Small intestine (tissue), 16 donors: ENCODE measurements around the gene AP1M2. TPM values are rescaled to one million over a fixed set of nuclear protein-coding genes. Genes with fewer than 3 reads are reported as not detected.

Experiments used
- DNase-seq, 2 donors: peaks; one replicate each; pipeline versions ENCODE4 v3.0.0 to v3.0.0-alpha.2; 2013
- FAIRE-seq: peaks from 2 replicates; lab custom pipeline; 2012; peaks lifted over from hg19 to GRCh38; lab: Jason Lieb, UNC
- H3K27ac ChIP-seq, 3 donors: one replicate each; pipeline ENCODE4 v1.5.1; 2013; ENCODE audit warnings: low read length in 2 of 3, mild to moderate bottlenecking in 2 of 3, control low read depth in 1 of 3, inconsistent platforms in 1 of 3, low read depth in 1 of 3, moderate library complexity in 1 of 3
- H3K27me3 ChIP-seq, 3 donors: one replicate each; pipeline ENCODE4 v1.6.1; 2013; ENCODE audit warnings: low read length in 3 of 3, inconsistent platforms in 1 of 3; ENCODE audit not compliant: control insufficient read depth in 3 of 3, insufficient read depth in 3 of 3
- H3K36me3 ChIP-seq, 3 donors: one replicate each; pipeline ENCODE4 v1.6.1; 2013; ENCODE audit warnings: low read length in 3 of 3, inconsistent platforms in 1 of 3, low read depth in 1 of 3, mild to moderate bottlenecking in 1 of 3, moderate library complexity in 1 of 3; ENCODE audit not compliant: control insufficient read depth in 3 of 3, insufficient read depth in 2 of 3
- H3K4me1 ChIP-seq, 3 donors: one replicate each; pipeline ENCODE4 v1.6.1; 2013; ENCODE audit warnings: low read length in 2 of 3, inconsistent platforms in 1 of 3, low read depth in 1 of 3, mild to moderate bottlenecking in 1 of 3, moderate library complexity in 1 of 3; ENCODE audit not compliant: control insufficient read depth in 3 of 3, insufficient read depth in 2 of 3
- H3K4me3 ChIP-seq, 3 donors: one replicate each; pipeline ENCODE4 v1.5.1; 2013; ENCODE audit warnings: low read length in 3 of 3, control low read depth in 1 of 3, inconsistent platforms in 1 of 3, low read depth in 1 of 3, mild to moderate bottlenecking in 1 of 3, moderate library complexity in 1 of 3
- H3K9me3 ChIP-seq, 2 donors: one replicate each; pipeline ENCODE4 v1.6.1; 2013; ENCODE audit warnings: low read depth in 1 of 2, low read length in 1 of 2; ENCODE audit not compliant: control insufficient read depth in 2 of 2, insufficient read depth in 1 of 2
- WGBS, 3 donors: extraction: QIAGEN DNeasy Blood & Tissue Kit; methylation state at CpG; one replicate each; pipeline ENCODE4 v1.1.7; 2013; 5-methylcytosine and 5-hydroxymethylcytosine counted together
- long read RNA-seq, 10 donors: transcript quantifications; one replicate each; lab custom pipeline, GENCODE V29; 2026
- polyA plus RNA-seq, 4 donors: library from polyadenylated mRNA; stranded (reverse) in 3 of 4; unstranded in 1 of 4; fragments of 200-250 nt in 3 of 4; fragments of 120-200 nt in 1 of 4; gene quantifications; one replicate each; pipeline versions ENCODE4 v1.2.1 to v1.2.3, GENCODE V29; 2013
- donor health status: healthy with polysubstance abuse.
- donor health status: control.
- donor health status: control.
- donor health status: Bipolar disorder and iron deficiency.
- donor health status: healthy.

The AP1M2 gene
- 100 to 1,000 TPM in 2 of 4 donors, 10 to 100 TPM in 2; 85.5 to 238 (median 99.7) TPM for polyA plus RNA-seq
- long read RNA-seq, donor 1: 0 reads
- long read RNA-seq, donor 2, transcript AP1M2-201 (12 exons, 1,749 nt): major isoform, 7 of 10 reads
- long read RNA-seq, donor 2, partial matches to known transcripts: 0 of 10 reads
- long read RNA-seq, donor 2, other reads (novel, unspliced or antisense): 0 of 10 reads
- long read RNA-seq, donor 3, transcript AP1M2-201 (12 exons, 1,749 nt): major isoform, 12 of 25 reads
- long read RNA-seq, donor 3, partial matches to known transcripts: 13 of 25 reads
- long read RNA-seq, donor 3, other reads (novel, unspliced or antisense): 0 of 25 reads
- long read RNA-seq, donor 4, partial matches to known transcripts: 0 of 2 reads
- long read RNA-seq, donor 4, other reads (novel, unspliced or antisense): 0 of 2 reads
- long read RNA-seq, donor 5, partial matches to known transcripts: 0 of 1 reads
- long read RNA-seq, donor 5, other reads (novel, unspliced or antisense): 0 of 1 reads
- long read RNA-seq, donor 6, transcript AP1M2-201 (12 exons, 1,749 nt): major isoform, 11 of 21 reads
- long read RNA-seq, donor 6, partial matches to known transcripts: 6 of 21 reads
- long read RNA-seq, donor 6, other reads (novel, unspliced or antisense): 0 of 21 reads
- long read RNA-seq, donor 7: 0 reads
- long read RNA-seq, donor 8: 0 reads
- long read RNA-seq, donor 9, partial matches to known transcripts: 0 of 3 reads
- long read RNA-seq, donor 9, other reads (novel, unspliced or antisense): 0 of 3 reads
- long read RNA-seq, donor 10, transcript AP1M2-201 (12 exons, 1,749 nt): major isoform, 17 of 34 reads
- long read RNA-seq, donor 10, partial matches to known transcripts: 13 of 34 reads
- long read RNA-seq, donor 10, other reads (novel, unspliced or antisense): 0 of 34 reads

GRCh38 chr19:10587022-10587838, at the start of gene AP1M2:
Gene AP1M2 (minus strand): TSS chr19:10587312. CDS start chr19:10587231, 81 bp downstream.
- peak within 1 kb of the TSS; percentile 41 to 77 (median 76) for H3K4me3 ChIP-seq

DNA sequence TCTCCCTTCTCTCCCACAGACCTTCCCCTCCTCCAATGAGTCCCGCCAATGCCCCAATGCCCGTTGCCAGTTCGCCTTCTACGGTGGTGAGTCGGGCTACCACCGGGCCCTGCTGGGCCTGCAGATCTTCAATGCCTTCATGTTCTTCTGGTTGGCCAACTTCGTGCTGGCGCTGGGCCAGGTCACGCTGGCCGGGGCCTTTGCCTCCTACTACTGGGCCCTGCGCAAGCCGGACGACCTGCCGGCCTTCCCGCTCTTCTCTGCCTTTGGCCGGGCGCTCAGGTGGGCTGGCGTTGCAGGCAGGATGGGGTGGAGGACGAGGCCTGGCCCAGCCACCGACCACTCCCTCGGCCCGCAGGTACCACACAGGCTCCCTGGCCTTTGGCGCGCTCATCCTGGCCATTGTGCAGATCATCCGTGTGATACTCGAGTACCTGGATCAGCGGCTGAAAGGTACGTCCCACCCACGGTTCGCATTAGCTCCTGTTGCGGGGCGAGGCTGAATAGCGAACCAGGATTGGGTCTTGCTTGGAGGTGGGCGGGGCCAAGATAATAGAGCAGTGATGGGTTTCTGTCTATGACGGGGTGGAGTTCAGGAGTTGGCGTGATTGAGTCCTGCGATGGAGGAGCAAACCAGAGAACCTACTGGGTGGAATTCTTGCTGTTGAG, 49.3 kb upstream of the AP1M2 start:
- Histone ChIP-seq H3K27ac (no peak overlapping the region), H3K27me3 (no peaks in the 10 kb centered on the region), H3K9me3 (no peaks in the 10 kb centered on the region), H3K4me3 (no peak overlapping the region), H3K36me3 (peaks cover 5 to 68% (median 9%) of the 10 kb centered on the region in 3 donors), H3K4me1 (peaks cover 0 to 5% (median 0%) of the 10 kb centered on the region in 3 donors)
- FAIRE-seq (no peak), DNase-seq (no peak)
- WGBS, 3 donors: 92 to 94% (median 92%) methylated on average over 37 of the region's 37 CpGs

More at GRCh38 chr19:10587022-10587838, at the start of gene AP1M2:
- FAIRE-seq (no peak), DNase-seq (peak; percentile 76 to 83)
- peaks cover 0 to 5% (median 0%) of the 10 kb centered on the region in 3 donors for H3K27me3 ChIP-seq
- peaks cover 0 to 18% (median 4%) of the 10 kb centered on the region in 3 donors for H3K36me3 ChIP-seq
- H3K4me1 ChIP-seq: no peaks in the 10 kb centered on the region
- WGBS, 3 donors: 10 to 28% (median 20%) methylated on average over 31 to 35 of the region's 35 CpGs
- H3K9me3 ChIP-seq: no peaks in the 10 kb centered on the region
- peak within 1 kb of the TSS; percentile 36 to 55 (median 53) for H3K27ac ChIP-seq

GRCh38 chr19:10634963-10635362, 47.9 kb upstream of the AP1M2 start:
- H3K27ac ChIP-seq: no peak overlapping the region
- FAIRE-seq: no peak
- H3K4me1 ChIP-seq: peaks cover 0 to under 1% (median 0%) of the 10 kb centered on the region in 3 donors
- H3K36me3 ChIP-seq: peaks cover 5 to 68% (median 9%) of the 10 kb centered on the region in 3 donors
- H3K27me3 ChIP-seq: no peaks in the 10 kb centered on the region
- H3K9me3 ChIP-seq: no peaks in the 10 kb centered on the region
- 92 to 93% (median 92%) methylated on average over 6 of the region's 6 CpGs for WGBS, 3 donors
- H3K4me3 ChIP-seq: no peak overlapping the region
- no peak for DNase-seq

- no peak overlapping the region for H3K27ac ChIP-seq
- WGBS, 3 donors: 94 to 96% (median 94%) methylated on average over 7 of the region's 7 CpGs
- DNase-seq (no peak), FAIRE-seq (no peak)
- H3K27me3 ChIP-seq: no peaks in the 10 kb centered on the region
- no peaks in the 10 kb centered on the region for H3K4me1 ChIP-seq
- H3K36me3 ChIP-seq: peaks cover 5 to 68% (median 9%) of the 10 kb centered on the region in 3 donors
- no peaks in the 10 kb centered on the region for H3K9me3 ChIP-seq
- H3K4me3 ChIP-seq: no peak overlapping the region
These were observed 47.3 kb upstream of the AP1M2 start for GRCh38 chr19:10634430-10634829.

- no peak overlapping the region for H3K27ac ChIP-seq
- no peaks in the 10 kb centered on the region for H3K4me1 ChIP-seq
- peaks cover 5 to 60% (median 7%) of the 10 kb centered on the region in 3 donors for H3K36me3 ChIP-seq
- H3K4me3 ChIP-seq: no peak overlapping the region
- H3K27me3 ChIP-seq: no peaks in the 10 kb centered on the region
- WGBS, 3 donors: 79 to 91% (median 87%) methylated on average over 14 of the region's 14 CpGs
- FAIRE-seq (no peak), DNase-seq (no peak)
- H3K9me3 ChIP-seq: no peaks in the 10 kb centered on the region
These were observed 44.8 kb upstream of the AP1M2 start for GRCh38 chr19:10631874-10632273.

DNA sequence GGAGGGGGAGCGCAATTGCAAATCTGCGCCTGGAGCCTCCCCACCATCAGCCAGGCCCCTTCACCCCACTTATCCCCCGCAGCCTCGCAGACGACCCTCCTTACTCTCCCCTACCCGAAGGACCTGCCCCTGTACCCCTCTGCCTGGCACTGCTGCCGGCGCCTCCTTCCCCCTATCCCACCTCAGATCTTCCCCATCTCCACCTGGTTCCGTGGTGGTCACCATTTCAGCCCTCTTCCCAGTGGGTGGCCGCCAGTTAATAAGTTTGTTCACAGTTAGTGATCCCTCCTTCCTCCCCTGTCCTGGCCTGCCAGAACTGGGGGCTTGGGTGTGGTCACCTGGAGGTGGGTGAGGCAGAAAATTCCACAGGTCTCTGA, 38.6 kb upstream of the AP1M2 start:
- 5 to 45% (median 33%) methylated on average over 5 to 10 of the region's 10 CpGs for WGBS, 3 donors
- H3K27ac ChIP-seq: peak overlapping the region in 2 of 3 donors; percentile 29 to 34
- no peaks in the 10 kb centered on the region for H3K9me3 ChIP-seq
- DNase-seq (no peak), FAIRE-seq (no peak)
- peaks cover 2 to 13% (median 4%) of the 10 kb centered on the region in 3 donors for H3K4me1 ChIP-seq
- no peaks in the 10 kb centered on the region for H3K27me3 ChIP-seq
- peaks cover 0 to 21% (median 0%) of the 10 kb centered on the region in 3 donors for H3K36me3 ChIP-seq
- H3K4me3 ChIP-seq: peak overlapping the region; percentile 53 to 65 (median 57)

GRCh38 chr19:10625003-10625761, 38.1 kb upstream of the AP1M2 start, which contains the start of gene SLC44A2:
Gene SLC44A2 (plus strand): TSS chr19:10625553. CDS start chr19:10625634, 81 bp downstream.
- no peaks in the 10 kb centered on the region for H3K27me3 ChIP-seq
- peak; percentile 87 to 88 for DNase-seq
- H3K27ac ChIP-seq: peak within 1 kb of the TSS in 2 of 3 donors; percentile 29 to 34
- WGBS, 3 donors: 14 to 30% (median 25%) methylated on average over 33 to 53 of the region's 53 CpGs
- peak within 1 kb of the TSS; percentile 53 to 65 (median 57) for H3K4me3 ChIP-seq
- H3K36me3 ChIP-seq: peaks cover 0 to 23% (median 0%) of the 10 kb centered on the region in 3 donors
- peaks cover 2 to 13% (median 4%) of the 10 kb centered on the region in 3 donors for H3K4me1 ChIP-seq
- no peak for FAIRE-seq
- H3K9me3 ChIP-seq: no peaks in the 10 kb centered on the region
